Thyroid gland (tissue), 4 donors: ENCODE data around the gene GPRIN2. TPM values are rescaled to one million over a fixed set of nuclear protein-coding genes. Genes with fewer than 3 reads are reported as not detected.
A peak's percentile ranks its signal among the peaks of the same experiment; 100 is the strongest.
"Not testable (repeated sequence)": the region's sequence is repeated elsewhere in the genome, so short reads cannot be mapped to it uniquely, and the experiment has no call there.

Experiments
- DNase-seq, 2 donors: peaks; one replicate each; pipeline ENCODE4 v3.0.0-alpha.2; 2019
- H3K27ac ChIP-seq, 3 donors: fragments of 200-600 bp; sonication (generic); 1 replicate in 2 of 3; 2 replicates in 1 of 3; pipeline ENCODE4 v1.5.1; 2016 to 2019; ENCODE audit warnings: mild to moderate bottlenecking in 1 of 3, moderate library complexity in 1 of 3
- H3K27me3 ChIP-seq: fragments of 200-600 bp; sonication (generic); one replicate; pipeline ENCODE4 v1.5.1; 2019
- H3K36me3 ChIP-seq, 2 donors: fragments of 200-600 bp; sonication (generic); one replicate each; pipeline ENCODE4 v1.5.1; 2016 to 2019
- H3K4me1 ChIP-seq, 2 donors: fragments of 200-600 bp; sonication (generic); one replicate each; pipeline ENCODE4 v1.5.1; 2017 to 2019
- H3K4me3 ChIP-seq, 3 donors: fragments of 200-600 bp; sonication (generic); replicated peaks in 1 of 3; 1 replicate in 2 of 3; 2 replicates in 1 of 3; pipeline ENCODE4 v1.5.1; 2016; ENCODE audit warnings: mild to moderate bottlenecking in 1 of 3
- H3K9me3 ChIP-seq: fragments of 200-600 bp; sonication (generic); one replicate; pipeline ENCODE4 v1.5.1; 2017
- CTCF ChIP-seq, 6 experiments: fragments of 200-600 bp in 3 of 6; fragments of 450-650 bp in 3 of 6; sonication (generic) in 3 of 6; IDR thresholded peaks; one replicate each; pipeline ENCODE4 v1.5.1; 2016 to 2019; ENCODE audit warnings: antibody characterized with exemption in 6 of 6, mild to moderate bottlenecking in 2 of 6, inconsistent platforms in 1 of 6, moderate library complexity in 1 of 6
- POLR2A ChIP-seq, 2 donors: fragments of 450-650 bp; IDR thresholded peaks; one replicate each; pipeline ENCODE4 v1.6.1; 2017; ENCODE audit warnings: antibody characterized with exemption in 2 of 2, mild to moderate bottlenecking in 2 of 2, moderate library complexity in 1 of 2
- WGBS, 2 donors: methylation state at CpG; one replicate each; pipeline ENCODE4 v1.1.5; 2017; 5-methylcytosine and 5-hydroxymethylcytosine counted together
- intact Hi-C: fragments of 100-400 bp; cut with DNase I; formaldehyde crosslinking; loops from one replicate; pipeline ENCODE4 v1.15.1; 2023
- total RNA-seq, 4 donors: library from RNA; depleted of rRNA; stranded (reverse); fragments of >200 nt; gene quantifications; one replicate each; pipeline ENCODE4 v1.2.3, GENCODE V29; 2016

Gene GPRIN2
- total RNA-seq, 4 donors from 2014 or later, result 9.1 to 14.7 (median 10.6) TPM

- Histone ChIP-seq H3K36me3 (no peaks in the 10 kb centered on the region), H3K4me1 (peaks cover 0 to 9% of the 10 kb centered on the region in 2 donors), H3K27me3 (no peaks in the 10 kb centered on the region), H3K9me3 (no peaks in the 10 kb centered on the region), H3K27ac (no peak overlapping the region), H3K4me3 (no peak overlapping the region)
- WGBS, 2 donors, result 87 to 88% methylated on average over 18 of the region's 18 CpGs
- no peak for DNase-seq
- intact Hi-C loops, result no loop called here
- TF ChIP-seq CTCF (IDR thresholded peaks at IDR 0.05), result no peak
- TF ChIP-seq POLR2A (IDR thresholded peaks at IDR 0.05), result no peak
Observed at GRCh38 chr10:46530249-46531186, 25.9 kb downstream of the GPRIN2 start.

- H3K27ac ChIP-seq, DNase-seq, intact Hi-C loops, H3K9me3 ChIP-seq, H3K4me3 ChIP-seq, H3K36me3 ChIP-seq, H3K27me3 ChIP-seq: not testable (repeated sequence)
- H3K4me1 ChIP-seq, result peaks cover under 1 to 11% of the 10 kb centered on the region in 2 donors
- 85 to 88% methylated on average over 7 of the region's 7 CpGs for WGBS, 2 donors
Observed at GRCh38 chr10:46529742-46530141, 26.7 kb downstream of the GPRIN2 start.

GRCh38 chr10:46528675-46529615 is 27.5 kb downstream of the GPRIN2 start:
- intact Hi-C loops, result no loop called here
- H3K9me3 ChIP-seq, result no peaks in the 10 kb centered on the region
- TF ChIP-seq POLR2A (IDR thresholded peaks at IDR 0.05), result no peak
- H3K4me3 ChIP-seq, result no peak overlapping the region
- no peak overlapping the region for H3K27ac ChIP-seq
- DNase-seq, result peak in 1 of 2 donors; percentile 2
- 85 to 86% methylated on average over 9 of the region's 9 CpGs for WGBS, 2 donors
- no peaks in the 10 kb centered on the region for H3K27me3 ChIP-seq
- H3K36me3 ChIP-seq, result no peaks in the 10 kb centered on the region
- peaks cover 9 to 19% of the 10 kb centered on the region in 2 donors for H3K4me1 ChIP-seq

GRCh38 chr10:46528171-46528671 is 28.2 kb downstream of the GPRIN2 start:
- Histone ChIP-seq H3K4me3 (no peak overlapping the region), H3K27ac (no peak overlapping the region), H3K27me3 (no peaks in the 10 kb centered on the region), H3K9me3 (no peaks in the 10 kb centered on the region), H3K4me1 (peaks cover 16 to 26% of the 10 kb centered on the region in 2 donors), H3K36me3 (no peaks in the 10 kb centered on the region)
- intact Hi-C loops, result no loop called here
- TF ChIP-seq CTCF (IDR thresholded peaks at IDR 0.05) (no peak), POLR2A (IDR thresholded peaks at IDR 0.05) (no peak)
- 91 to 92% methylated on average over 8 to 9 of the region's 9 CpGs for WGBS, 2 donors
- DNase-seq, result peak in 1 of 2 donors; percentile 2

- DNase-seq, result peak in 1 of 2 donors; percentile 10
- WGBS, 2 donors, result 93 to 95% methylated on average over 12 of the region's 12 CpGs
- Histone ChIP-seq H3K27me3 (no peaks in the 10 kb centered on the region), H3K4me3 (no peak overlapping the region), H3K4me1 (peaks cover 20 to 33% of the 10 kb centered on the region in 2 donors), H3K27ac (no peak overlapping the region), H3K36me3 (no peaks in the 10 kb centered on the region), H3K9me3 (no peaks in the 10 kb centered on the region)
- intact Hi-C loops, result no loop called here
- no peak for TF ChIP-seq CTCF (IDR thresholded peaks at IDR 0.05)
- no peak for TF ChIP-seq POLR2A (IDR thresholded peaks at IDR 0.05)
Observed at GRCh38 chr10:46527241-46527811, 29.1 kb downstream of the GPRIN2 start.
